Ascending aorta (tissue), 2 donors: ENCODE measurements around the gene ZNF468. TPM values are rescaled to one million over a fixed set of nuclear protein-coding genes. Genes with fewer than 3 reads are reported as not detected.
A peak's percentile ranks its signal among the peaks of the same experiment; 100 is the strongest.
"Not testable (repeated sequence)": the region's sequence is repeated elsewhere in the genome, so short reads cannot be mapped to it uniquely, and the experiment has no call there.

Source experiments
- DNase-seq, 2 donors: peaks; one replicate each; pipeline ENCODE4 v3.0.0-alpha.2; 2019; ENCODE audit warnings: low spot score in 2 of 2
- H3K27ac ChIP-seq, 2 donors: fragments of 200-600 bp; sonication (generic); one replicate each; pipeline ENCODE4 v1.5.1; 2016 to 2017; ENCODE audit warnings: mild to moderate bottlenecking in 1 of 2
- H3K27me3 ChIP-seq: fragments of 200-600 bp; sonication (generic); one replicate; pipeline ENCODE4 v1.5.1; 2017
- H3K36me3 ChIP-seq, 2 donors: fragments of 200-600 bp; sonication (generic); one replicate each; pipeline ENCODE4 v1.5.1; 2016
- H3K4me1 ChIP-seq, 2 donors: fragments of 200-600 bp; sonication (generic); one replicate each; pipeline ENCODE4 v1.5.1; 2016 to 2017; ENCODE audit warnings: mild to moderate bottlenecking in 1 of 2
- H3K4me3 ChIP-seq, 2 donors: fragments of 200-600 bp; sonication (generic); one replicate each; pipeline ENCODE4 v1.5.1; 2016 to 2017; ENCODE audit warnings: mild to moderate bottlenecking in 1 of 2
- H3K9me3 ChIP-seq, 2 donors: fragments of 200-600 bp; sonication (generic); one replicate each; pipeline ENCODE4 v1.5.1; 2016
- CTCF ChIP-seq, 3 experiments: fragments of 200-600 bp in 2 of 3; fragments of 450-650 bp in 1 of 3; sonication (generic) in 2 of 3; IDR thresholded peaks; one replicate each; pipeline ENCODE4 v1.5.1; 2016 to 2019; ENCODE audit warnings: antibody characterized with exemption in 3 of 3, mild to moderate bottlenecking in 1 of 3, moderate library complexity in 1 of 3
- intact Hi-C: fragments of 100-400 bp; cut with DNase I; formaldehyde crosslinking; loops from one replicate; pipeline ENCODE4 v1.15.1; 2023
- total RNA-seq: library from RNA; depleted of rRNA; stranded (reverse); fragments of >200 nt; gene quantifications from one replicate; pipeline ENCODE4 v1.1.0, GENCODE V29; 2016

ZNF468 gene
- total RNA-seq, 1 donor from 2014 or later, result 5.2 TPM

- no peak for DNase-seq
- Histone ChIP-seq H3K4me1 (peaks cover 0 to 3% of the 10 kb centered on the region in 2 donors), H3K36me3 (no peaks in the 10 kb centered on the region), H3K27me3 (no peaks in the 10 kb centered on the region), H3K27ac (no peak overlapping the region), H3K4me3 (no peak overlapping the region), H3K9me3 (no peaks in the 10 kb centered on the region)
- intact Hi-C loops, result loop anchor here (5.0 kb wide), 1 partner anchor 34 kb away; the partner anchor contains the start of gene ZNF468
- no peak for TF ChIP-seq CTCF (IDR thresholded peaks at IDR 0.05)
These were observed 33.7 kb downstream of the ZNF468 start for GRCh38 chr19:52823676-52824075.

GRCh38 chr19:52821204-52821960, 36.0 kb downstream of the ZNF468 start, which contains the start of gene ZNF28:
Gene ZNF28 (minus strand): TSS chr19:52821633. CDS start chr19:52817958, 3,675 bp downstream.
- peak; percentile 41 to 82 for DNase-seq
- not testable (repeated sequence) for H3K4me1 ChIP-seq, H3K27me3 ChIP-seq, H3K9me3 ChIP-seq
- intact Hi-C loops, result loop anchor here (5.0 kb wide), 1 partner anchor 36 kb away; the partner anchor contains the start of gene ZNF468
- peak within 1 kb of the TSS; percentile 64 to 75 for H3K4me3 ChIP-seq
- peaks cover 10 to 11% of the 10 kb centered on the region in 2 donors for H3K36me3 ChIP-seq
- peak within 1 kb of the TSS; percentile 37 to 70 for H3K27ac ChIP-seq

- intact Hi-C loops, result loop anchor here (5.0 kb wide), 1 partner anchor 37 kb away; the partner anchor contains the start of gene ZNF468
- not testable (repeated sequence) for H3K27me3 ChIP-seq, H3K9me3 ChIP-seq, H3K4me1 ChIP-seq
- peak overlapping the region; percentile 64 to 75 for H3K4me3 ChIP-seq
- peak overlapping the region; percentile 37 to 70 for H3K27ac ChIP-seq
- peaks cover 13 to 18% of the 10 kb centered on the region in 2 donors for H3K36me3 ChIP-seq
- DNase-seq, result peak in 1 of 2 donors; percentile 70
These were observed 36.8 kb downstream of the ZNF468 start for GRCh38 chr19:52820472-52821203.

GRCh38 chr19:52809801-52810200, 47.6 kb downstream of the ZNF468 start:
- no peak for TF ChIP-seq CTCF (IDR thresholded peaks at IDR 0.05)
- Histone ChIP-seq H3K27ac (no peak overlapping the region), H3K27me3 (no peaks in the 10 kb centered on the region), H3K4me1 (no peaks in the 10 kb centered on the region), H3K36me3 (peaks cover 37 to 66% of the 10 kb centered on the region in 2 donors), H3K4me3 (no peak overlapping the region), H3K9me3 (peaks cover 14 to 40% of the 10 kb centered on the region in 2 donors)
- no peak for DNase-seq
- intact Hi-C loops, result no loop called here

GRCh38 chr19:52799950-52800640, 57.3 kb downstream of the ZNF468 start:
- intact Hi-C loops, H3K27ac ChIP-seq, H3K27me3 ChIP-seq, DNase-seq, H3K4me3 ChIP-seq, H3K4me1 ChIP-seq: not testable (repeated sequence)
- Histone ChIP-seq H3K9me3 (peaks cover 82 to 100% of the 10 kb centered on the region in 2 donors), H3K36me3 (peaks cover 52 to 63% of the 10 kb centered on the region in 2 donors)

- DNase-seq, result no peak
- Histone ChIP-seq H3K27me3 (no peaks in the 10 kb centered on the region), H3K4me1 (no peaks in the 10 kb centered on the region), H3K36me3 (no peaks in the 10 kb centered on the region), H3K9me3 (peaks cover 2 to 4% of the 10 kb centered on the region in 2 donors), H3K27ac (no peak overlapping the region), H3K4me3 (no peak overlapping the region)
- intact Hi-C loops, result loop anchor here (5.0 to 10.0 kb wide), 2 partner anchors 68 to 155 kb away; partner anchors contain the start of gene ZNF468
- TF ChIP-seq CTCF (IDR thresholded peaks at IDR 0.05), result no peak
These were observed 68.0 kb downstream of the ZNF468 start for GRCh38 chr19:52789440-52789839.

Other genes with a start within 250 kb of the ZNF468 start
- gene ZNF83, start 219.3 kb downstream of the ZNF468 start, total RNA-seq, result 29.1 TPM
- 13.1 TPM for gene ZNF611, start 122.6 kb downstream of the ZNF468 start, total RNA-seq
- 4.8 TPM for gene ZNF600, start 70.8 kb downstream of the ZNF468 start, total RNA-seq
- 78.0 TPM for gene ZNF28, start 36.0 kb downstream of the ZNF468 start, total RNA-seq
- gene ZNF320, start 40.0 kb upstream of the ZNF468 start, total RNA-seq, result not detected
- gene ZNF888, start 65.8 kb upstream of the ZNF468 start, total RNA-seq, result 0.43 TPM
- gene ZNF816, start 105.3 kb upstream of the ZNF468 start, total RNA-seq, result 7.1 TPM
- not detected for gene ERVV-1, start 156.3 kb upstream of the ZNF468 start, total RNA-seq
- not detected for gene ERVV-2, start 187.1 kb upstream of the ZNF468 start, total RNA-seq
- gene ZNF160, start 245.8 kb upstream of the ZNF468 start, total RNA-seq, result 124 TPM